ENCODE measurements around the gene PTEN.

The PTEN gene

DNA sequence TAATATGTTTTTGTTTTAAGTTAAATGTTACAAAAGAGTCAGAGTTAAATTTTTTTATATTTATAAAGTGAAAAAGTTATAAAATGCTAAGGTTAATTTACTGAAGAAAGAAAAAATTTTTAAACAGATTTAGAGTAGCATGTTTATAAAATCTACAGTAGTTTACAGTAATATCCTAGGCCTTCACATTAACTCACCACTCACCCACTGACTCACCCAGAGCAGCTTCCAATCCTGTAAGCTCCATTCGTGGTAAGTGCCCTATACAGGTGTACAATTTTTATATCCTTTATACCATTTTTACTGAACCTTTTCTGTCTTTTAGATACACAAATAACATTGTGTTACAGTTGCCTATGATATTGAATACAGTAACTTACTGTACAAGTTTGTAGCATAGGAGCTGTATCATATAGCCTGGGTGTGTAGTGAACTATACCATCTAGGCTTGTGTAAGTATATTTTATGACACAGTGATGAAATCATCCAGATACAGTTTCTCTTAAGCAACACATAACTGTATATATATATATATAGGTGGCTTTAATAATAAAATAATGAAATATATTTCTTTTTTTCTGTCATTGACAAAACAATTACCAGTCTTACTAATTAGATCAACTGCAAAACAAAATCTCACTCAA is 79.6 kb downstream of the PTEN start:
- H3K4me3 ChIP-seq (ENCODE audit: low read length) = no peak overlapping the region
- TF ChIP-seq, protein P1, sequence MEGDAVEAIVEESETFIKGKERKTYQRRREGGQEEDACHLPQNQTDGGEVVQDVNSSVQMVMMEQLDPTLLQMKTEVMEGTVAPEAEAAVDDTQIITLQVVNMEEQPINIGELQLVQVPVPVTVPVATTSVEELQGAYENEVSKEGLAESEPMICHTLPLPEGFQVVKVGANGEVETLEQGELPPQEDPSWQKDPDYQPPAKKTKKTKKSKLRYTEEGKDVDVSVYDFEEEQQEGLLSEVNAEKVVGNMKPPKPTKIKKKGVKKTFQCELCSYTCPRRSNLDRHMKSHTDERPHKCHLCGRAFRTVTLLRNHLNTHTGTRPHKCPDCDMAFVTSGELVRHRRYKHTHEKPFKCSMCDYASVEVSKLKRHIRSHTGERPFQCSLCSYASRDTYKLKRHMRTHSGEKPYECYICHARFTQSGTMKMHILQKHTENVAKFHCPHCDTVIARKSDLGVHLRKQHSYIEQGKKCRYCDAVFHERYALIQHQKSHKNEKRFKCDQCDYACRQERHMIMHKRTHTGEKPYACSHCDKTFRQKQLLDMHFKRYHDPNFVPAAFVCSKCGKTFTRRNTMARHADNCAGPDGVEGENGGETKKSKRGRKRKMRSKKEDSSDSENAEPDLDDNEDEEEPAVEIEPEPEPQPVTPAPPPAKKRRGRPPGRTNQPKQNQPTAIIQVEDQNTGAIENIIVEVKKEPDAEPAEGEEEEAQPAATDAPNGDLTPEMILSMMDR (conservative IDR thresholded peaks at IDR 0.05; ENCODE audit: low read depth, low read length) = no peak
- DNase-seq (ENCODE audit: low read depth) = no peak

DNA sequence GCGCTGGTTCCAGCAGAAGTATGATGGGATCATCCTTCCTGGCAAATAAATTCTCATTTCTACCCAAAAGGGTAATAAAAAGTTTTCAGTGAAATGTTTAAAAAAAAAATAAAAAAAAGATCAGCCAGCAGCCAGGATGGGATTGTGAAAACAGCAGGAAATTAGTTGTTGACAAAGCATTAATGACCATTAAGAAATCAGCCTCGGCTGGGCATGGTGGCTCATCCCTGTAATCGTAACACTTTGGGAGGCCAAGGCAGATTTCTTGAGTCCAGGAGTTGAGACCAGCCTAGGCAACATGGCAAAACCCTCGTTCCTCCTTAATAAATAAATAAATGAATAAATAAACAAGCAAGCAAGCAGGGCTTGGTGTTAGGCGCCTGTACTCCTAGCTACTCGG is 82.6 kb downstream of the PTEN start:
- DNase-seq (ENCODE audit: low read depth) = no peak
- H3K4me3 ChIP-seq (ENCODE audit: low read length) = no peak overlapping the region
- TF ChIP-seq, protein P1 (conservative IDR thresholded peaks at IDR 0.05; ENCODE audit: low read depth, low read length) = no peak

DNA sequence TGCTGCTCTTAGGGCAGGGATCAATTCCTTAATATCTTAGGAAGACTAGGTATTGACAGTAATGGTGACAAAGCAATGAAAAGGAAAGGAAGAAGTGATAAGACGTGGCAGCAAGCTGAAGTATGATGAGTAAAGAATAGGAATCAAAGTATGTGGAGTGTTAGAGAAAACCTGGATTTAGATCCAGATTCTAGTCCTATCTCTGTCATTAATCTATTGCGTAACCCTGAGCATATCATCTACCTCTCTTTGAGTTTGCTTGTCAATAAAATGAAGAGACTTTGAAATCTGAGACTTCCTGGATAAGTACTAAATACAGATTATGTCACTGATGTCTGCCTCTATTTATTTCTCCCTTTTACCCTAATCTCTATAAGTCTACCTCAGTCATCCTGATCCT is 89.2 kb downstream of the PTEN start:
- DNase-seq (ENCODE audit: low read depth) = no peak
- TF ChIP-seq, protein P1 (conservative IDR thresholded peaks at IDR 0.05; ENCODE audit: low read depth, low read length) = no peak
- H3K4me3 ChIP-seq (ENCODE audit: low read length) = no peak overlapping the region

DNA sequence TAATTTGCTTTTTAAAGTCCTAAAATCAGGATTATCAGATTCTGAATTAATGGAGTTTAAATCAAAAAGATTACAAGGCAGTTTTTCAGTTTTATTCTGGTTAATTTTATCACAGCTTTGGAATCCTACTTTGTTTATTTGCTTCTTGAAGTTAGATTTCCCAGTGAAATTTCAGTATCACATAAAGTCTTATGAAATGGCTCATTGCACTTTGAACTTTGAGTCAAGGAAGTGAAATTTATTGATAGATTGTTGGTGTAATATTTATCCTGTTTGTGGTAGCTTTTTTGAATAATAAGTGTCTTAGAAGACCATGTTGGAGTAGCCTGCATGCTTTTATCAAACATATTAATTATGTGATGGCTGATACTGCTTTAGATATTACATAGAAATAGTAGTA is 92.6 kb downstream of the PTEN start:
- TF ChIP-seq, protein P1 (conservative IDR thresholded peaks at IDR 0.05; ENCODE audit: low read depth, low read length) = no peak
- DNase-seq (ENCODE audit: low read depth) = no peak
- H3K4me3 ChIP-seq (ENCODE audit: low read length) = no peak overlapping the region

DNA sequence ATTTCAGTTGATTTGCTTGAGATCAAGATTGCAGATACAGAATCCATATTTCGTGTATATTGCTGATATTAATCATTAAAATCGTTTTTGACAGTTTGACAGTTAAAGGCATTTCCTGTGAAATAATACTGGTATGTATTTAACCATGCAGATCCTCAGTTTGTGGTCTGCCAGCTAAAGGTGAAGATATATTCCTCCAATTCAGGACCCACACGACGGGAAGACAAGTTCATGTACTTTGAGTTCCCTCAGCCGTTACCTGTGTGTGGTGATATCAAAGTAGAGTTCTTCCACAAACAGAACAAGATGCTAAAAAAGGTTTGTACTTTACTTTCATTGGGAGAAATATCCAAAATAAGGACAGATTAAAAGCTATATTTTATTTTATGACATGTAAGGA is 94.3 kb downstream of the PTEN start:
- H3K4me3 ChIP-seq (ENCODE audit: low read length) = no peak overlapping the region
- no peak for DNase-seq (ENCODE audit: low read depth)
- TF ChIP-seq, protein P1 (conservative IDR thresholded peaks at IDR 0.05; ENCODE audit: low read depth, low read length) = no peak

DNA sequence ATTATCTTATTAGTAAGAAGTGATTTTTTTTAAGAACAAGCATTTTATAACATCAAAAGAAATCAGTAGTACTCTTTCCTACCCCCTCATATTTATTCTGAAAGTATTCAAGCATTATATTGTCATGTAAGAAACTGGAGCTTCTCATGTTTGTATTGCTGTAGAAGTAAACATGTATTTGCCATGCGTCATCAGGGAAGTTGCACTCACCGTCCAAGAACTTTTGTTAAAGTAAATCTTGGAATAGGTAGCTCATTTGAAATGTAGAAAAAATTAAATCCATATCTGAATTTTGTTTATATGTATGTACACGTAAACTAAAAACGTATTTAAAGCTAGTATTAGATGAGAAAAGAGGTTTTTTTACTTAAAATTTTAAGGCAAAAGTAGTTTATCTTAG is 96.8 kb downstream of the PTEN start:
- DNase-seq (ENCODE audit: low read depth) = no peak
- no peak overlapping the region for H3K4me3 ChIP-seq (ENCODE audit: low read length)
- TF ChIP-seq, protein P1 (conservative IDR thresholded peaks at IDR 0.05; ENCODE audit: low read depth, low read length) = no peak

DNA sequence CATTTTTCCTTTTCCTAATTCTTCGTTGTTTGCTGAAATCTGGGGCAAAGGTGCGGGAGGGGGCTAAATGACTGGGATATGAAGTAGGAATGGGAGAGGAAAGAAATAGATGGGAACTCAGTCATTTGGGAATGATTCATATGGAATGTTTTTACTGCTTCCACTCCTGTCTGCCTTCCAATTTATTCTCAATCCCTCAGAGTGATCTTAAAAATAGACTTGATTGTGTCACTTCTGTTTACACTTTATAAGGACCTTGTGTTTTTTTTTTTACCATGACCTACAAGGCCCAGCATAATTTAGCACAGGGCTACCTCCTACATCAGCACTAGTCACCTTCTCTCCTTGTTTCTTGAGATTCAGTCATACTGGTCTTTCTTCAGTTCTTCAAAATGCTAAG is 97.9 kb downstream of the PTEN start:
- DNase-seq (ENCODE audit: low read depth) = no peak

More for the DNA sequence above, 97.9 kb downstream of the PTEN start:
- TF ChIP-seq, protein P1 (conservative IDR thresholded peaks at IDR 0.05; ENCODE audit: low read depth, low read length) = no peak
- no peak overlapping the region for H3K4me3 ChIP-seq (ENCODE audit: low read length)

Measured in retinal pigment epithelial cell (primary cell).